Testis (tissue), 2 donors: ENCODE measurements around the gene ZNF555.

Source experiments
- CTCF ChIP-seq, 3 experiments: fragments of 450-650 bp in 2 of 3; fragments of 200-600 bp in 1 of 3; sonication (generic) in 1 of 3; IDR thresholded peaks; one replicate each; pipeline ENCODE4 v1.5.1; 2016 to 2019; ENCODE audit warnings: antibody characterized with exemption in 3 of 3, mild to moderate bottlenecking in 2 of 3, moderate library complexity in 1 of 3
- POLR2A ChIP-seq: fragments of 450-650 bp; IDR thresholded peaks from one replicate; pipeline ENCODE4 v1.6.1; 2017; ENCODE audit warnings: antibody characterized with exemption, mild to moderate bottlenecking, moderate library complexity

GRCh38 chr19:2798158-2798685 is 43.1 kb upstream of the ZNF555 start:
- TF ChIP-seq CTCF (IDR thresholded peaks at IDR 0.05) (no peak), POLR2A (no peak)
